Gastroesophageal sphincter (tissue), 4 donors: ENCODE data around the gene WIPF1. TPM values are rescaled to one million over a fixed set of nuclear protein-coding genes. Genes with fewer than 3 reads are reported as not detected.

Experiments
- ATAC-seq: fragments of 150-250 bp; one replicate; pipeline ENCODE4 v1.9.1; 2016; ENCODE audit warnings: mild to moderate bottlenecking, moderate library complexity
- H3K27ac ChIP-seq, 4 donors: fragments of 200-600 bp; sonication (generic) in 3 of 4; 1 replicate in 3 of 4; 2 replicates in 1 of 4; pipeline ENCODE4 v1.5.1; 2016 to 2019
- H3K27me3 ChIP-seq: fragments of 200-600 bp; sonication (generic); one replicate; pipeline ENCODE4 v1.5.1; 2019
- H3K36me3 ChIP-seq, 2 donors: fragments of 200-600 bp; sonication (generic); one replicate each; pipeline ENCODE4 v1.5.1; 2019; ENCODE audit warnings: control low read depth in 1 of 2
- H3K4me1 ChIP-seq, 3 donors: fragments of 200-600 bp; sonication (generic); 1 replicate in 2 of 3; 2 replicates in 1 of 3; pipeline ENCODE4 v1.5.1; 2016 to 2019; ENCODE audit warnings: control low read depth in 2 of 3
- H3K4me3 ChIP-seq, 2 donors: fragments of 200-600 bp; sonication (generic); one replicate each; pipeline ENCODE4 v1.5.1; 2019; ENCODE audit warnings: mild to moderate bottlenecking in 1 of 2, moderate library complexity in 1 of 2
- H3K9me3 ChIP-seq, 3 donors: fragments of 200-600 bp; sonication (generic); one replicate each; pipeline ENCODE4 v1.5.1; 2017 to 2019; ENCODE audit warnings: control low read depth in 2 of 3
- EP300 ChIP-seq: sonication (generic); formaldehyde crosslinking; IDR thresholded peaks from one replicate; pipeline ENCODE4 v1.6.1; 2017; ENCODE audit warnings: antibody characterized with exemption, mild to moderate bottlenecking
- POLR2A ChIP-seq, 2 donors: fragments of 450-650 bp; IDR thresholded peaks; one replicate each; pipeline ENCODE4 v1.6.1; 2017; ENCODE audit warnings: antibody characterized with exemption in 2 of 2, mild to moderate bottlenecking in 2 of 2, moderate library complexity in 1 of 2
- POLR2AphosphoS5 ChIP-seq: sonication (generic); formaldehyde crosslinking; IDR thresholded peaks from one replicate; pipeline ENCODE4 v1.6.1; 2017; ENCODE audit warnings: antibody characterized with exemption
- WGBS, 2 donors: methylation state at CpG; one replicate each; pipeline ENCODE4 v1.1.5; 2018; ENCODE audit warnings: low coverage in 1 of 2; 5-methylcytosine and 5-hydroxymethylcytosine counted together
- total RNA-seq, 4 donors: library from RNA; depleted of rRNA; stranded (reverse); fragments of >200 nt; gene quantifications; one replicate each; pipeline ENCODE4 v1.1.0, GENCODE V29; 2016
- TF ChIP-seq, protein P1 (sequence below), 4 experiments: fragments of 200-600 bp in 2 of 4; fragments of 450-650 bp in 2 of 4; sonication (generic) in 1 of 4; IDR thresholded peaks; one replicate each; pipeline ENCODE4 v1.5.1; 2017 to 2019; ENCODE audit warnings: antibody characterized with exemption in 4 of 4, mild to moderate bottlenecking in 2 of 4, moderate library complexity in 2 of 4

The WIPF1 gene
- total RNA-seq, 4 donors from 2014 or later = 32.2 to 50.4 (median 44.2) TPM

- Histone ChIP-seq H3K36me3 (no peaks in the 10 kb centered on the region), H3K9me3 (no peaks in the 10 kb centered on the region), H3K27me3 (peaks cover 12% of the 10 kb centered on the region), H3K4me1 (no peaks in the 10 kb centered on the region), H3K27ac (no peak overlapping the region), H3K4me3 (no peak overlapping the region)
- 80 to 81% methylated on average over 5 of the region's 5 CpGs for WGBS, 2 donors
- no peak for TF ChIP-seq POLR2A (IDR thresholded peaks at IDR 0.05)
- no peak for TF ChIP-seq POLR2AphosphoS5
- no peak for TF ChIP-seq EP300
- TF ChIP-seq, protein P1, sequence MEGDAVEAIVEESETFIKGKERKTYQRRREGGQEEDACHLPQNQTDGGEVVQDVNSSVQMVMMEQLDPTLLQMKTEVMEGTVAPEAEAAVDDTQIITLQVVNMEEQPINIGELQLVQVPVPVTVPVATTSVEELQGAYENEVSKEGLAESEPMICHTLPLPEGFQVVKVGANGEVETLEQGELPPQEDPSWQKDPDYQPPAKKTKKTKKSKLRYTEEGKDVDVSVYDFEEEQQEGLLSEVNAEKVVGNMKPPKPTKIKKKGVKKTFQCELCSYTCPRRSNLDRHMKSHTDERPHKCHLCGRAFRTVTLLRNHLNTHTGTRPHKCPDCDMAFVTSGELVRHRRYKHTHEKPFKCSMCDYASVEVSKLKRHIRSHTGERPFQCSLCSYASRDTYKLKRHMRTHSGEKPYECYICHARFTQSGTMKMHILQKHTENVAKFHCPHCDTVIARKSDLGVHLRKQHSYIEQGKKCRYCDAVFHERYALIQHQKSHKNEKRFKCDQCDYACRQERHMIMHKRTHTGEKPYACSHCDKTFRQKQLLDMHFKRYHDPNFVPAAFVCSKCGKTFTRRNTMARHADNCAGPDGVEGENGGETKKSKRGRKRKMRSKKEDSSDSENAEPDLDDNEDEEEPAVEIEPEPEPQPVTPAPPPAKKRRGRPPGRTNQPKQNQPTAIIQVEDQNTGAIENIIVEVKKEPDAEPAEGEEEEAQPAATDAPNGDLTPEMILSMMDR (IDR thresholded peaks at IDR 0.05) = no peak
- no peak for ATAC-seq
Measured at GRCh38 chr2:174544802-174545201, 52.8 kb downstream of the WIPF1 start.

- TF ChIP-seq, protein P1 (IDR thresholded peaks at IDR 0.05) = no peak
- TF ChIP-seq EP300 (no peak), POLR2A (IDR thresholded peaks at IDR 0.05) (no peak), POLR2AphosphoS5 (no peak)
- no peak for ATAC-seq
- Histone ChIP-seq H3K9me3 (no peaks in the 10 kb centered on the region), H3K4me3 (no peak overlapping the region), H3K27me3 (peaks cover 12% of the 10 kb centered on the region), H3K36me3 (no peaks in the 10 kb centered on the region), H3K27ac (no peak overlapping the region), H3K4me1 (no peaks in the 10 kb centered on the region)
- 40 to 77% methylated on average over 2 to 3 of the region's 3 CpGs for WGBS, 2 donors
Measured at GRCh38 chr2:174544156-174544555, 53.4 kb downstream of the WIPF1 start.

- H3K9me3 ChIP-seq = no peaks in the 10 kb centered on the region
- no peak for ATAC-seq
- no peaks in the 10 kb centered on the region for H3K4me1 ChIP-seq
- no peak overlapping the region for H3K27ac ChIP-seq
- peaks cover 12% of the 10 kb centered on the region for H3K27me3 ChIP-seq
- no peaks in the 10 kb centered on the region for H3K36me3 ChIP-seq
- WGBS, 2 donors = 66 to 88% methylated on average over 4 to 5 of the region's 5 CpGs
- TF ChIP-seq POLR2A (IDR thresholded peaks at IDR 0.05) (no peak), POLR2AphosphoS5 (no peak), EP300 (no peak)
- TF ChIP-seq, protein P1 (IDR thresholded peaks at IDR 0.05) = no peak
- no peak overlapping the region for H3K4me3 ChIP-seq
Measured at GRCh38 chr2:174540893-174541292, 56.7 kb downstream of the WIPF1 start.

- ATAC-seq = no peak
- H3K4me1 ChIP-seq = no peaks in the 10 kb centered on the region
- no peaks in the 10 kb centered on the region for H3K27me3 ChIP-seq
- H3K27ac ChIP-seq = no peak overlapping the region
- TF ChIP-seq, protein P1 (IDR thresholded peaks at IDR 0.05) = no peak
- TF ChIP-seq POLR2AphosphoS5 (no peak), POLR2A (IDR thresholded peaks at IDR 0.05) (no peak), EP300 (no peak)
- H3K4me3 ChIP-seq = no peak overlapping the region
- WGBS, 2 donors = 84 to 92% methylated on average over 7 to 9 of the region's 11 CpGs
- H3K9me3 ChIP-seq = no peaks in the 10 kb centered on the region
- no peaks in the 10 kb centered on the region for H3K36me3 ChIP-seq
Measured at GRCh38 chr2:174535757-174536703, 61.6 kb downstream of the WIPF1 start.

- H3K9me3 ChIP-seq = no peaks in the 10 kb centered on the region
- H3K4me3 ChIP-seq = no peak overlapping the region
- no peaks in the 10 kb centered on the region for H3K27me3 ChIP-seq
- 68 to 100% methylated on average over 1 to 3 of the region's 3 CpGs for WGBS, 2 donors
- H3K27ac ChIP-seq = no peak overlapping the region
- TF ChIP-seq POLR2AphosphoS5 (no peak), POLR2A (IDR thresholded peaks at IDR 0.05) (no peak), EP300 (no peak)
- TF ChIP-seq, protein P1 (IDR thresholded peaks at IDR 0.05) = no peak
- H3K4me1 ChIP-seq = no peaks in the 10 kb centered on the region
- no peak for ATAC-seq
- H3K36me3 ChIP-seq = no peaks in the 10 kb centered on the region
Measured at GRCh38 chr2:174535083-174535482, 62.5 kb downstream of the WIPF1 start.
